Kidney epithelial cell (primary cell): ENCODE results near the gene ZFHX3. TPM values are rescaled to one million over a fixed set of nuclear protein-coding genes. Genes with fewer than 3 reads are reported as not detected.

Experiments
- DNase-seq: peaks from one replicate; pipeline ENCODE4 v3.0.0-alpha.2; 2010; ENCODE audit warnings: low read depth
- H3K27me3 ChIP-seq: 2 replicates; pipeline ENCODE4 v1.6.0; 2011; ENCODE audit warnings: low read length; ENCODE audit not compliant: control insufficient read depth, insufficient read depth
- H3K36me3 ChIP-seq: 2 replicates; pipeline ENCODE4 v1.5.1; 2011; ENCODE audit warnings: low read length; ENCODE audit not compliant: control insufficient read depth, insufficient read depth
- H3K4me3 ChIP-seq: 2 replicates; pipeline ENCODE4 v1.5.1; 2011; ENCODE audit warnings: low read depth, mild to moderate bottlenecking, control low read depth, low read length
- total RNA-seq: library from RNA; depleted of rRNA; stranded (reverse); fragments of >200 nt; gene quantifications from 2 replicates; pipeline ENCODE4 v1.2.3, GENCODE V29; 2015
- TF ChIP-seq, protein P1 (sequence below): IDR thresholded peaks from 2 replicates; pipeline ENCODE4 v1.5.1; 2011; ENCODE audit warnings: mild to moderate bottlenecking, moderate library complexity, low read length, control low read depth, inconsistent platforms; ENCODE audit not compliant: insufficient read depth, poor library complexity, severe bottlenecking

The ZFHX3 gene
- total RNA-seq, 1 donor from 2014 or later = 19.9 TPM

DNA sequence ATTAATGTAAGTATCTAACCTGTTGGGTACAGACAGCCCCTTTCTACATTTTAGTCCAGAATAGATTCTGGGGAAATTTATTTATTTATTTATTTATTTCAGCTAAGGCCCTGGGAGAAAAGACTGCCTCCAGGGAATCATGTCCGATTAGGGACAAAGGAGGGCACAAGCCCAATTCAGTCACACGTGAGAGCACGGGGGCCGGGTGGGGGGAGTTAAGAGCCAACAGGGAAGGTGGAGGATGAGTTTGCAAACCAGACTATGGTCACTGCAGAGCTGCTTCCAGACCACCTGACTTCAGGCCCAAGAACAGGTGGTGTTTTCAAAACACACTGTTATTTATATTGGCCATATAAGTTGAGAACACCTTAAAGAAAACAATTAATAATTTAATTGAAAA, 1.6 kb upstream of the ZFHX3 start:
- TF ChIP-seq, protein P1, sequence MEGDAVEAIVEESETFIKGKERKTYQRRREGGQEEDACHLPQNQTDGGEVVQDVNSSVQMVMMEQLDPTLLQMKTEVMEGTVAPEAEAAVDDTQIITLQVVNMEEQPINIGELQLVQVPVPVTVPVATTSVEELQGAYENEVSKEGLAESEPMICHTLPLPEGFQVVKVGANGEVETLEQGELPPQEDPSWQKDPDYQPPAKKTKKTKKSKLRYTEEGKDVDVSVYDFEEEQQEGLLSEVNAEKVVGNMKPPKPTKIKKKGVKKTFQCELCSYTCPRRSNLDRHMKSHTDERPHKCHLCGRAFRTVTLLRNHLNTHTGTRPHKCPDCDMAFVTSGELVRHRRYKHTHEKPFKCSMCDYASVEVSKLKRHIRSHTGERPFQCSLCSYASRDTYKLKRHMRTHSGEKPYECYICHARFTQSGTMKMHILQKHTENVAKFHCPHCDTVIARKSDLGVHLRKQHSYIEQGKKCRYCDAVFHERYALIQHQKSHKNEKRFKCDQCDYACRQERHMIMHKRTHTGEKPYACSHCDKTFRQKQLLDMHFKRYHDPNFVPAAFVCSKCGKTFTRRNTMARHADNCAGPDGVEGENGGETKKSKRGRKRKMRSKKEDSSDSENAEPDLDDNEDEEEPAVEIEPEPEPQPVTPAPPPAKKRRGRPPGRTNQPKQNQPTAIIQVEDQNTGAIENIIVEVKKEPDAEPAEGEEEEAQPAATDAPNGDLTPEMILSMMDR = no peak

DNA sequence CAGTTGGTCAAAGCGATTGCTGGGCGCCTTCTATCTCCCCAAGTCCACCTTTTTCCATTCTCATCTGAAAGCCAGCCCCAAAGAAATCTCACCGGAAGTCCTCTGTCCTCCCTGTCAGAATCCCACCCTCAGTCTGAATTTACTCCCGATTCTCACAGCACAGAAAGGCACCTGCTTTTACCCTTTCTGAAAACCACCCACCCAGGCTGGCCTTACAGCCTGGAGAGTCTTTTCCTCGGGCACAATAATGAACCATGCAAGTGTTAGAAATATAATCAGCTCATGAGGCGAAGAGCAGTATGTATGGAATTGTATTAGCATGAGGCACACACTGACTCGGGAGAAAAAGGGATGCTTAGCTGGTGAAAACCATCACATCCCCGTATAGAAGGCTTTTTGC, 1.2 kb upstream of the ZFHX3 start:
- H3K27me3 ChIP-seq = no peaks in the 10 kb centered on the region
- no peak overlapping the region for H3K4me3 ChIP-seq
- DNase-seq = no peak
- TF ChIP-seq, protein P1 = no peak
- H3K36me3 ChIP-seq = no peaks in the 10 kb centered on the region

More for the DNA sequence above, 1.6 kb upstream of the ZFHX3 start:
- Histone ChIP-seq H3K27me3 (no peaks in the 10 kb centered on the region), H3K36me3 (no peaks in the 10 kb centered on the region), H3K4me3 (no peak overlapping the region)
- DNase-seq = no peak

DNA sequence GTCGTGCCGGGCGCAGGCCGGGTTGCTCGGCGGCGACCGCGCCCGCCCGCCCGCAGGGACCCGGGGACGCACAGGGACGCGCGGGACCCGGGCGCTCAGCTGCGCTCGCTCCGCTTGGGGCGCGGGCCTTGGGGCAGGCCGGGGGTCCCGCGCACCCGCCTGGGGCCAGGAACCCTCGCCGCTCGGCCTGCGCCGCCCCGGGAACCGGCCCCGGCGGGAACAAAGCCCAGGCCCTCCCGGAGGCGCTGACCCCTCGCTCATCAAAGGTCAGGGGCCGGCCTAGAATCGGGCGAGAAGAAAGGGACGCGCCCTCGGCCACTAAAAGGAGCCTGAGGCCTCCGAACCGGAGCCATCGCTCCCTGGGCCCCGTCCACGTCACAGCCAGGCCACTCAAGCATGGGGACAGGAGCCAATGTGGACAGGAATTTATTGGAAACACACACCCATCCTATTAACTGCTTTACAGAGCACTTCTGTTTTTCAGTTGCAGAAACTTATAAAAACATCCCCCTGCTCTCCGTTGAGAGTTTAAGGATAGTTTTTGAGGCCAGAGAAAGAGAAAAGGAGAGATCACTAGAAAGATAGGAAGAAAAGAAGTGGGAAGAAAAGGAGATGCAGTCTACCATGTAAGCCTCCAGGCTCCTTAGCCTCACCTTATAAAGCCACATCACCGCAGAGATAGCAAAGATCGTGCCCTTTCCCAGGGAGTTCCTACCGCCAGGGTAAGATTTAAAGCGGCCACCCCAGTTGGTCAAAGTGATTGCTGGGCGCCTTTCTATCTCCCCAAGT, 558 bp upstream of the ZFHX3 start:
- no peak for DNase-seq
- no peaks in the 10 kb centered on the region for H3K27me3 ChIP-seq
- H3K36me3 ChIP-seq = no peaks in the 10 kb centered on the region
- TF ChIP-seq, protein P1 = no peak
- H3K4me3 ChIP-seq = peak overlapping the region; percentile 74

- H3K36me3 ChIP-seq = no peaks in the 10 kb centered on the region
- no peaks in the 10 kb centered on the region for H3K27me3 ChIP-seq
- H3K4me3 ChIP-seq = peak overlapping the region; percentile 74
- no peak for DNase-seq
- TF ChIP-seq, protein P1 = no peak
Measured at GRCh38 chr16:73047221-73047535, 750 bp downstream of the ZFHX3 start.

GRCh38 chr16:73046849-73047214, 1.1 kb downstream of the ZFHX3 start:
- TF ChIP-seq, protein P1 = no peak
- Histone ChIP-seq H3K36me3 (no peaks in the 10 kb centered on the region), H3K4me3 (peak overlapping the region; percentile 74), H3K27me3 (no peaks in the 10 kb centered on the region)
- DNase-seq = no peak
